Measurements from ENCODE around the gene TLE1.

DNA sequence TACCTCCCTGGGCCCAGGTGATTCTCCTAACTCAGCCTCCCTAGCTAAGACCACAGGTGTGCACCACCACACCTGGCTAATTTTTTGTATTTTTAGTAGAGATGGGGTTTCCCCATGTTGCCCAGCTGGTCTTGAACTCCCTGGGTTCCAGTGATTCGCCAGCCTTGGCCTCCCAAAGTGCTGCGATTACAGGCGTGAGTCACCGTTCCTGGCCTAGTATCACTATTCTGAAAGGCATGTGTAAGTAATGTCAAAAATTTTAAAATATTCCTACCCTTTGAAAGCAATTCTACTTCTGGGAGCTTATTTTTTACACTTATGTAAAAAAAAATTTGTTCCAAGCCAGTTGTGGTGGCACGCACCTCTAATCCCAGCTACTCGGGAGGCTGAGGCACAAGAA lies 27.1 kb upstream of the TLE1 start:
- TF ChIP-seq, protein P1, sequence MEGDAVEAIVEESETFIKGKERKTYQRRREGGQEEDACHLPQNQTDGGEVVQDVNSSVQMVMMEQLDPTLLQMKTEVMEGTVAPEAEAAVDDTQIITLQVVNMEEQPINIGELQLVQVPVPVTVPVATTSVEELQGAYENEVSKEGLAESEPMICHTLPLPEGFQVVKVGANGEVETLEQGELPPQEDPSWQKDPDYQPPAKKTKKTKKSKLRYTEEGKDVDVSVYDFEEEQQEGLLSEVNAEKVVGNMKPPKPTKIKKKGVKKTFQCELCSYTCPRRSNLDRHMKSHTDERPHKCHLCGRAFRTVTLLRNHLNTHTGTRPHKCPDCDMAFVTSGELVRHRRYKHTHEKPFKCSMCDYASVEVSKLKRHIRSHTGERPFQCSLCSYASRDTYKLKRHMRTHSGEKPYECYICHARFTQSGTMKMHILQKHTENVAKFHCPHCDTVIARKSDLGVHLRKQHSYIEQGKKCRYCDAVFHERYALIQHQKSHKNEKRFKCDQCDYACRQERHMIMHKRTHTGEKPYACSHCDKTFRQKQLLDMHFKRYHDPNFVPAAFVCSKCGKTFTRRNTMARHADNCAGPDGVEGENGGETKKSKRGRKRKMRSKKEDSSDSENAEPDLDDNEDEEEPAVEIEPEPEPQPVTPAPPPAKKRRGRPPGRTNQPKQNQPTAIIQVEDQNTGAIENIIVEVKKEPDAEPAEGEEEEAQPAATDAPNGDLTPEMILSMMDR (conservative IDR thresholded peaks at IDR 0.05; ENCODE audit: low read depth, low read length) = no peak
- TF ChIP-seq POLR2A (IDR thresholded peaks at IDR 0.05; ENCODE audit: low read depth, low read length) (no peak), CEBPB (IDR thresholded peaks at IDR 0.05; ENCODE audit: low read depth, low read length) (no peak), MAZ (IDR thresholded peaks at IDR 0.05; ENCODE audit: borderline replicate concordance, low read depth, low read length) (no peak), SMC3 (IDR thresholded peaks at IDR 0.05; ENCODE audit: low read depth, low read length) (no peak), RAD21 (IDR thresholded peaks at IDR 0.05; ENCODE audit: low read length) (no peak), MXI1 (IDR thresholded peaks at IDR 0.05; ENCODE audit: borderline replicate concordance, low read depth, low read length) (no peak), BHLHE40 (IDR thresholded peaks at IDR 0.05; ENCODE audit: low read depth, low read length) (no peak), MAFK (IDR thresholded peaks at IDR 0.05; ENCODE audit: low read depth, low read length) (no peak), FOS (IDR thresholded peaks at IDR 0.05; ENCODE audit: low read depth, low read length) (no peak), RCOR1 (IDR thresholded peaks at IDR 0.05; ENCODE audit: insufficient replicate concordance, low read length) (no peak)
- TF ChIP-seq, protein P2, sequence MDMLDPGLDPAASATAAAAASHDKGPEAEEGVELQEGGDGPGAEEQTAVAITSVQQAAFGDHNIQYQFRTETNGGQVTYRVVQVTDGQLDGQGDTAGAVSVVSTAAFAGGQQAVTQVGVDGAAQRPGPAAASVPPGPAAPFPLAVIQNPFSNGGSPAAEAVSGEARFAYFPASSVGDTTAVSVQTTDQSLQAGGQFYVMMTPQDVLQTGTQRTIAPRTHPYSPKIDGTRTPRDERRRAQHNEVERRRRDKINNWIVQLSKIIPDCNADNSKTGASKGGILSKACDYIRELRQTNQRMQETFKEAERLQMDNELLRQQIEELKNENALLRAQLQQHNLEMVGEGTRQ (IDR thresholded peaks at IDR 0.05; ENCODE audit: low read depth, low read length) = no peak
- TF ChIP-seq, protein P3, sequence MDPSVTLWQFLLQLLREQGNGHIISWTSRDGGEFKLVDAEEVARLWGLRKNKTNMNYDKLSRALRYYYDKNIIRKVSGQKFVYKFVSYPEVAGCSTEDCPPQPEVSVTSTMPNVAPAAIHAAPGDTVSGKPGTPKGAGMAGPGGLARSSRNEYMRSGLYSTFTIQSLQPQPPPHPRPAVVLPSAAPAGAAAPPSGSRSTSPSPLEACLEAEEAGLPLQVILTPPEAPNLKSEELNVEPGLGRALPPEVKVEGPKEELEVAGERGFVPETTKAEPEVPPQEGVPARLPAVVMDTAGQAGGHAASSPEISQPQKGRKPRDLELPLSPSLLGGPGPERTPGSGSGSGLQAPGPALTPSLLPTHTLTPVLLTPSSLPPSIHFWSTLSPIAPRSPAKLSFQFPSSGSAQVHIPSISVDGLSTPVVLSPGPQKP (IDR thresholded peaks at IDR 0.05; ENCODE audit: borderline replicate concordance, low read depth, low read length) = no peak

Data from IMR-90 (cell line).